Transverse colon (tissue), 4 donors: ENCODE results near the gene ZNF512B. TPM values are rescaled to one million over a fixed set of nuclear protein-coding genes. Genes with fewer than 3 reads are reported as not detected.
"Not testable (repeated sequence)": the region's sequence is repeated elsewhere in the genome, so short reads cannot be mapped to it uniquely, and the experiment has no call there.

ENCODE experiments used
- DNase-seq: peaks from one replicate; pipeline ENCODE4 v3.0.0-alpha.2; 2019
- H3K27ac ChIP-seq, 4 donors: fragments of 200-600 bp; sonication (generic); 2 replicates each; pipeline ENCODE4 v1.5.1; 2016 to 2018; ENCODE audit warnings: inconsistent platforms in 4 of 4
- H3K27me3 ChIP-seq: fragments of 200-600 bp; sonication (generic); 2 replicates; pipeline ENCODE4 v1.5.1; 2017; ENCODE audit warnings: inconsistent platforms
- H3K36me3 ChIP-seq, 4 donors: fragments of 200-600 bp; sonication (generic); 2 replicates each; pipeline ENCODE4 v1.5.1; 2017 to 2019; ENCODE audit warnings: inconsistent platforms in 4 of 4
- H3K4me1 ChIP-seq, 4 donors: fragments of 200-600 bp; sonication (generic); 2 replicates each; pipeline ENCODE4 v1.5.1; 2017 to 2020; ENCODE audit warnings: inconsistent platforms in 4 of 4
- H3K4me3 ChIP-seq, 4 donors: fragments of 200-600 bp; sonication (generic); 1 replicate in 1 of 4; 2 replicates in 3 of 4; pipeline versions ENCODE4 v1.5.1 to v1.6.1; 2017 to 2019; ENCODE audit warnings: inconsistent platforms in 4 of 4
- H3K9me3 ChIP-seq, 2 donors: fragments of 200-600 bp; sonication (generic); 2 replicates each; pipeline ENCODE4 v1.5.1; 2017 to 2019; ENCODE audit warnings: inconsistent platforms in 2 of 2
- CTCF ChIP-seq, 5 experiments: fragments of 200-600 bp in 3 of 5; fragments of 450-650 bp in 2 of 5; sonication (generic) in 3 of 5; IDR thresholded peaks; 1 replicate in 2 of 5; 2 replicates in 3 of 5; pipeline ENCODE4 v1.5.1; 2016 to 2017; ENCODE audit warnings: antibody characterized with exemption in 5 of 5, inconsistent platforms in 3 of 5, mild to moderate bottlenecking in 2 of 5, moderate library complexity in 1 of 5
- EP300 ChIP-seq: sonication (generic); formaldehyde crosslinking; IDR thresholded peaks from one replicate; pipeline ENCODE4 v1.6.1; 2017; ENCODE audit warnings: antibody characterized with exemption, low read depth
- POLR2A ChIP-seq: fragments of 450-650 bp; IDR thresholded peaks from one replicate; pipeline ENCODE4 v1.6.1; 2016; ENCODE audit warnings: antibody characterized with exemption, mild to moderate bottlenecking, moderate library complexity
- POLR2AphosphoS5 ChIP-seq, 3 donors: sonication (generic); formaldehyde crosslinking; IDR thresholded peaks; one replicate each; pipeline ENCODE4 v1.6.1; 2016; ENCODE audit warnings: antibody characterized with exemption in 3 of 3
- WGBS, 2 donors: methylation state at CpG; one replicate each; pipeline ENCODE4 v1.1.5; 2018; ENCODE audit warnings: low coverage in 1 of 2; 5-methylcytosine and 5-hydroxymethylcytosine counted together
- in situ Hi-C, 4 donors: fragments of 200-750 bp; cut with MboI; loops; one replicate each; pipeline versions ENCODE4 v1.15.0 to v1.15.1; 2017; ENCODE audit warnings: low sequenced_read_pairs in 3 of 4, low pct_ligation_motif_present in 1 of 4, low pct_unique_long_range_greater_than_20kb in 1 of 4
- intact Hi-C: fragments of 100-400 bp; cut with DNase I; formaldehyde crosslinking; loops from one replicate; pipeline ENCODE4 v1.15.1; 2023; ENCODE audit warnings: low total_unique reads
- total RNA-seq, 4 donors: library from RNA; depleted of rRNA; stranded (reverse); fragments of >200 nt; gene quantifications; one replicate each; pipeline ENCODE4 v1.1.0, GENCODE V29; 2016

Gene ZNF512B
- total RNA-seq, 4 donors from 2014 or later = 1.8 to 5.2 (median 2.1) TPM

GRCh38 chr20:63977739-63978276 is 8.1 kb upstream of the ZNF512B start:
- no peaks in the 10 kb centered on the region for H3K9me3 ChIP-seq
- no peak for DNase-seq
- in situ Hi-C loops (no loop called here), intact Hi-C loops (loop anchor here (10.0 kb wide), 1 partner anchor 203 kb away; no protein-coding TSS in a partner anchor)
- H3K27ac ChIP-seq = peak overlapping the region in 1 of 4 donors; percentile 89
- 57 to 73% methylated on average over 4 to 15 of the region's 16 CpGs for WGBS, 2 donors
- H3K4me1 ChIP-seq = peaks cover 25 to 39% (median 34%) of the 10 kb centered on the region in 4 donors
- TF ChIP-seq POLR2A (no peak), POLR2AphosphoS5 (IDR thresholded peaks at IDR 0.05) (no peak), EP300 (no peak), CTCF (IDR thresholded peaks at IDR 0.05) (no peak)
- no peaks in the 10 kb centered on the region for H3K27me3 ChIP-seq
- H3K4me3 ChIP-seq = no peak overlapping the region
- H3K36me3 ChIP-seq = no peaks in the 10 kb centered on the region

GRCh38 chr20:63976980-63977738 is 7.4 kb upstream of the ZNF512B start:
- Histone ChIP-seq H3K27ac (no peak overlapping the region), H3K4me3 (no peak overlapping the region), H3K4me1 (peaks cover 21 to 33% (median 30%) of the 10 kb centered on the region in 4 donors), H3K9me3 (no peaks in the 10 kb centered on the region), H3K27me3 (no peaks in the 10 kb centered on the region), H3K36me3 (no peaks in the 10 kb centered on the region)
- in situ Hi-C loops (no loop called here), intact Hi-C loops (loop anchor here (10.0 kb wide), 1 partner anchor 202 kb away; no protein-coding TSS in a partner anchor)
- WGBS, 2 donors = 84 to 90% methylated on average over 5 to 18 of the region's 18 CpGs
- TF ChIP-seq CTCF (IDR thresholded peaks at IDR 0.05) = no peak
- no peak for TF ChIP-seq POLR2A
- no peak for TF ChIP-seq POLR2AphosphoS5 (IDR thresholded peaks at IDR 0.05)
- no peak for TF ChIP-seq EP300
- no peak for DNase-seq

- H3K36me3 ChIP-seq, H3K27me3 ChIP-seq, H3K27ac ChIP-seq, H3K4me3 ChIP-seq, H3K9me3 ChIP-seq, DNase-seq, in situ Hi-C loops: not testable (repeated sequence)
- peaks cover 15 to 27% (median 23%) of the 10 kb centered on the region in 4 donors for H3K4me1 ChIP-seq
- 89 to 92% methylated on average over 4 to 7 of the region's 7 CpGs for WGBS, 2 donors
- intact Hi-C loops = loop anchor here (10.0 kb wide), 1 partner anchor 202 kb away; no protein-coding TSS in a partner anchor
These were observed 6.8 kb upstream of the ZNF512B start for GRCh38 chr20:63976511-63976910.

- H3K27ac ChIP-seq = no peak overlapping the region
- H3K4me1 ChIP-seq = peaks cover 8 to 21% (median 10%) of the 10 kb centered on the region in 4 donors
- intact Hi-C loops = loop anchor here (5.0 to 10.0 kb wide), 3 partner anchors 67 to 437 kb away; partner anchors contain the start of gene PTK6
- WGBS, 2 donors = 77% methylated on average over 19 of the region's 19 CpGs; no CpG with 5 or more reads in 1 of the 2 donors
- no peaks in the 10 kb centered on the region for H3K9me3 ChIP-seq
- in situ Hi-C loops = no loop called here
- TF ChIP-seq CTCF (IDR thresholded peaks at IDR 0.05) = no peak
- TF ChIP-seq POLR2AphosphoS5 (IDR thresholded peaks at IDR 0.05) = no peak
- no peak for TF ChIP-seq EP300
- TF ChIP-seq POLR2A = no peak
- DNase-seq = no peak
- peaks cover 9% of the 10 kb centered on the region for H3K27me3 ChIP-seq
- H3K36me3 ChIP-seq = no peaks in the 10 kb centered on the region
- H3K4me3 ChIP-seq = no peak overlapping the region
These were observed 4.9 kb upstream of the ZNF512B start for GRCh38 chr20:63974402-63975200.
